GM18526 (cell line): ENCODE results near the gene MAFG.

Experiments used
- POLR2A ChIP-seq: IDR thresholded peaks from 3 replicates; pipeline ENCODE4 v1.6.1; 2011; ENCODE audit not compliant: insufficient read length; ENCODE audit errors: extremely low read depth

Gene MAFG

GRCh38 chr17:81961521-81962498 is 34.3 kb upstream of the MAFG start:
- no peak for TF ChIP-seq POLR2A

- TF ChIP-seq POLR2A, result no peak
Measured at GRCh38 chr17:81961087-81961511, 33.6 kb upstream of the MAFG start, which contains the start of gene NOTUM. TSS of gene NOTUM (minus strand) at chr17:81961187. CDS start at chr17:81960909, 278 bp downstream.

- TF ChIP-seq POLR2A, result no peak
Measured at GRCh38 chr17:81960130-81960958, 32.8 kb upstream of the MAFG start.

- no peak for TF ChIP-seq POLR2A
Measured at GRCh38 chr17:81959362-81960129, 32.0 kb upstream of the MAFG start.

- no peak for TF ChIP-seq POLR2A
Measured at GRCh38 chr17:81958633-81959342, 31.3 kb upstream of the MAFG start.

- no peak for TF ChIP-seq POLR2A
Measured at GRCh38 chr17:81957691-81958432, 30.3 kb upstream of the MAFG start.

GRCh38 chr17:81956607-81957589 is 29.4 kb upstream of the MAFG start:
- TF ChIP-seq POLR2A, result no peak

- no peak for TF ChIP-seq POLR2A
Measured at GRCh38 chr17:81955756-81956544, 28.4 kb upstream of the MAFG start.

GRCh38 chr17:81955058-81955681 is 27.6 kb upstream of the MAFG start:
- no peak for TF ChIP-seq POLR2A

GRCh38 chr17:81954131-81955057 is 26.9 kb upstream of the MAFG start:
- no peak for TF ChIP-seq POLR2A
